Esophagus muscularis mucosa (tissue), 3 donors: ENCODE measurements around the gene GALNT2.

Experiments used
- CTCF ChIP-seq, 3 experiments: fragments of 200-600 bp in 2 of 3; fragments of 450-650 bp in 1 of 3; sonication (generic) in 2 of 3; IDR thresholded peaks; one replicate each; pipeline ENCODE4 v1.5.1; 2017 to 2019; ENCODE audit warnings: antibody characterized with exemption in 3 of 3, mild to moderate bottlenecking in 2 of 3, moderate library complexity in 1 of 3
- POLR2A ChIP-seq: fragments of 450-650 bp; IDR thresholded peaks from one replicate; pipeline ENCODE4 v1.6.1; 2017; ENCODE audit warnings: antibody characterized with exemption, moderate library complexity, mild to moderate bottlenecking, low read depth

- no peak for TF ChIP-seq POLR2A
- TF ChIP-seq CTCF (IDR thresholded peaks at IDR 0.05), result no peak
Measured at GRCh38 chr1:230196077-230196476, 129.0 kb downstream of the GALNT2 start.
